HG03196 (cell line): ENCODE measurements around the gene PPARA.

Source experiments
- ATAC-seq: cut with Tn5 transposase; IDR thresholded peaks from one replicate; pipeline ENCODE4 v1.9.1; 2021; ENCODE audit not compliant: unreplicated experiment

The PPARA gene

GRCh38 chr22:46150034-46150654, at the start of gene PPARA:
TSS of gene PPARA (plus strand) at chr22:46150526. CDS start at chr22:46198384, 47,858 bp downstream.
- ATAC-seq = peak; percentile 72

- no peak for ATAC-seq
Measured at GRCh38 chr22:46102159-46102558, 48.2 kb upstream of the PPARA start.

DNA sequence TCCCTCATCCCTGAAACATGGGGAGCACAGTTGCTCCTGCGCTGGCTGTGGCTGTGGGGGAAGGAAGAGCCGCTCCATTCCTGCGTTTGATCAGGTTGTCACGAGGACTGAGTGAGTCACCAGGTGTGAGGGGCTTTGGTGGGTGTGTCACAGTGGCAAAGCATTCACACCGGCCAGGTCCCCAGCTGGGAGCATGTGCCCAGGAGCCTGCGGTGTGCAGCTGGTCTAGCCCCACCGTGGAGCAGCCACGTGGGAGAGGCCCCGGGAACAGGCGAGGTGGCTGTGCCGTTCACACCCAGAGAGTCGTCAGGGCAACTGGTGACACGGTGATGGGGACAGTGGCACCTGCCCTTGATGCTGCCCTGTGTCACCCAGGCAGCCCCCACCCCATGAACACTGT, 47.6 kb upstream of the PPARA start:
- no peak for ATAC-seq

DNA sequence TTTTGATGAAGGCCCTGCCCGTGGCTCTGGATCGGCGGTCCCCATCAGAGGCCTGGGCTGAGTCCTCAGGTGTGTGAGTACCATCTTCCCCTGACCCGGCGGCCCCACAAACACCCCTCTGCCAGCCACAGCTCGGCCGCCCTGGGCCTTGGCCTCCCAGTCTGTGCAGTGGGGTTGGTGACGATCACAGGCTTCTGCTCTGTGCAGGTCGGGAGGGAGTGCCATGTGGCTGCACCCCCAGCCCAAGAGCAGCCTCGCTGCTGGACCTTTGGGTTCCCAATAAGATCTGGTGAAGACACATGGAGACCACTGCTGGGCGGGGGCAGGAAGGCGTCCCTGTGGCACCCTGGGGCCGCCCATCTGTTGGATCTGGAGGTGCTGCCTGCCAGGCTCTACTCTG, 47.1 kb upstream of the PPARA start:
- no peak for ATAC-seq

- ATAC-seq = no peak
Measured at GRCh38 chr22:46103664-46104063, 46.7 kb upstream of the PPARA start.

- no peak for ATAC-seq
Measured at GRCh38 chr22:46104170-46104880, 46.0 kb upstream of the PPARA start.

GRCh38 chr22:46104881-46105493, 45.3 kb upstream of the PPARA start:
- ATAC-seq = no peak

GRCh38 chr22:46105494-46106278, 44.6 kb upstream of the PPARA start:
- no peak for ATAC-seq

- no peak for ATAC-seq
Measured at GRCh38 chr22:46106279-46107022, 43.9 kb upstream of the PPARA start.

DNA sequence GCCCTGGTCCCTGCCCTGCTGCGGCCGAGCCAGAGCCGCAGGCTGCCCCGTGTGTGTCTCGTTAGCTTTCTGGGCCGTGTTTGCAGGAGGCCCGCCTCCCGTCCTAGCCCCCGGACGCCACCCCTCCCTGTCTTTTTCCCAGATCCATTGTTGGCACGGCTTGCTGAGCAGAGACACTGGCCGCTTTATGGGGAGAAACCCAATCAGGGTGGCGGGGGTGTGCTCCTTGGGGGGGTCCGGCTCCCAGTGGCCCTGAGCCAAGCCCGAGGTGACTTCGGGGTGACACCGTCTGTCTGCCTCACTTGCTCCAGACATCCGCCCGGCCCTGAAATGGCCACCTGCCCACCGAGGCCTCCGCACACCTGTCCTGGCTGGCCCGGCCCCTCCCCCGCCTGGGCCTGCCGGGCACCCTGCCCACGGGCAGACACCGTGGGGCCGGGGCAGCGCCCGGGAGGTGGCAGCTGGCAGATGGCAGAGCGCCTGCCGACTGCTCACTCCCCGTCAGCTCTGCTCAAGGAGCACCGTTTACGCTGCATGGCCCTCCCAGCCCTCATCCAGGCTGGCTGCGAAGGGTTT, 43.1 kb upstream of the PPARA start:
- no peak for ATAC-seq

GRCh38 chr22:46107753-46108563, 42.4 kb upstream of the PPARA start:
- ATAC-seq = no peak

GRCh38 chr22:46108564-46109473, 41.5 kb upstream of the PPARA start:
- ATAC-seq = no peak

DNA sequence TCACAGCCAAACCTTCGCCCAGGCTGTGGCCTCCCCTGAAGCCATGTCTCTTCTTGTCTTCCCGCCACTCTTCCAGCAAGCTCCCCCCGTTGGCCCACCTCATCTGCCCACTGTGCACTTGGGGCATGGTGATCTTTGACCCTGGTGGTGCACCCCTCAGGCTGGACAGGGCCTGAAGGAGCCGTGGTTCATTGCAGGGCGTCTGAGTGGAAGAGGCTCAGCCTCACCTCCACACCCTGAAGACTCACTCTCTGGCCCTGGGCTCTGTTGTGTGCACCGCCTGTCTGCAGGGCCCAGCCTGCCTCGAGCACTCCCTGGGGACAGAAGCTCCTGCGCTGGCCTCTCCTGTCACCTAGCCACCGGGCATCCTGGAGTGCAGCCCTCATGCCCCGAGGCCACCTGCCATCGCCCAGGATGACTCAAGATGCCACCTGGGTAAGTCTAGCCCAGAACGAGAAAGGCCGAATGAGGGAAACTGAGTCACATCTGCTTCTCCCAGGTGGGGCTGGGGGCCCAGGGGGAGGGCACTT, 40.8 kb upstream of the PPARA start:
- ATAC-seq = no peak

DNA sequence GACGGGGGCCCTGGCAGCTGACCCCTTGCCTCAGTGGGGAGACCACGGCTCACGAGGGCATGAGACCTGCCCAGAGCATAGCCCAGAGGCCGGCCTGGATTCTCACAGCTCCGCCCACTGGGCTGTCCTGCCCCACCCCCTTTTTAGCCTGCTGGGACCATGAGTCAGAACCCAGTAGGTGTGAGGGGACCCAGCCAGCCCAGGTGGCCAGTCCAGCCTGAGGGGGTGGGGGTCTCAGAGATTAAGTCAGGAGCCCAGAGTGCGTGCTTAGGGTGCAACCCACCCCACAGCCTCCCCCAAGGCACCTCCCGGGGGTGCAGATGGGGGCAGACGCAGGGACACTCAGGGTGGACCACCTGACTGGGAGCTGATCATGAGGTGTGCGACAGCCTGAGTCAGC, 40.1 kb upstream of the PPARA start:
- no peak for ATAC-seq

GRCh38 chr22:46111645-46112306, 38.5 kb upstream of the PPARA start:
- no peak for ATAC-seq

GRCh38 chr22:46112405-46112804, 37.9 kb upstream of the PPARA start:
- no peak for ATAC-seq

GRCh38 chr22:46113110-46113909, 37.0 kb upstream of the PPARA start:
- ATAC-seq = no peak
